Colon (tissue), 2 donors: ENCODE measurements around the gene PIEZO1.

Experiments
- FAIRE-seq: peaks from 2 replicates; lab custom pipeline; 2012; peaks lifted over from hg19 to GRCh38; lab: Jason Lieb, UNC
- donor health status: control.
- donor health status: control.

The PIEZO1 gene

GRCh38 chr16:88815901-88816589 lies 31.0 kb upstream of the PIEZO1 start:
- no peak for FAIRE-seq

DNA sequence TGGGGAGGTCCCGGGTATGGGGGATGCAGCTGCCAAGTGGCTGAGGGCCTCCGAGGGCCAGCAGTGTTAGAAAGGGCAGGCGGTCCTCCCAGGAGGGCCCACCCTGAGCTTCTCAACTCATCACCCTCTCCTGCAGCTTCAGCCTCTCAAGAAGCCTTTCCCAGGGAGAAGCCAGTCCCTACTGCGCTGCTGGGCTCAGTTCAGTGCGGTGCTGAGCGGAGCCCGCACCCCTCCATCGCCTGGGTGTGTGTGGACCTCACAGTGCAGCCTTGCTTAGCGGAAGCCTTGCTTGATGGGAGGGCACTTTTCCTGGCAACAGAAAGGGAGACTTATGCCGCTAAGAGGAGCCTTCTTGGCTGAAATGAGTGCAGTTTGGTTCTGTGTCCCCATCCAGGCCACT lies 30.2 kb upstream of the PIEZO1 start:
- FAIRE-seq = no peak

DNA sequence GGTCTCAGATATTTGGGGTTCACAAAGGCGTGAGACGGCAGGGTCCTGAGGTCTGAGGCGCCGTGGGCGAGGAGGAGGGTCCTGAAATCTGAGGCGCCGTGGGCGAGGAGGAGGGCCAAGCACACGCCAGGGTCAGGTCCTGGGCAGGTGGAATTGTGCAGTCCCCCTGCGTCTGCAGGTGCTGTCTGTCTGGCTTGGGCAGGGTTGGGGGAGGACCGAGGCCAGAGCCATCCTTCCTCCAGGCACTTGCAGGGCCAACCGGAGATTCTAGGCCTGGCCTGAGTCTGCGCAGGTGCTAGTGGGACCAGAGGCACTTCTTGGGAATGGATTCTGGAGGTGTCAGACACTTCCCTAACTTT lies 29.1 kb upstream of the PIEZO1 start:
- FAIRE-seq = no peak

GRCh38 chr16:88813269-88814143 lies 28.5 kb upstream of the PIEZO1 start:
- FAIRE-seq = no peak

DNA sequence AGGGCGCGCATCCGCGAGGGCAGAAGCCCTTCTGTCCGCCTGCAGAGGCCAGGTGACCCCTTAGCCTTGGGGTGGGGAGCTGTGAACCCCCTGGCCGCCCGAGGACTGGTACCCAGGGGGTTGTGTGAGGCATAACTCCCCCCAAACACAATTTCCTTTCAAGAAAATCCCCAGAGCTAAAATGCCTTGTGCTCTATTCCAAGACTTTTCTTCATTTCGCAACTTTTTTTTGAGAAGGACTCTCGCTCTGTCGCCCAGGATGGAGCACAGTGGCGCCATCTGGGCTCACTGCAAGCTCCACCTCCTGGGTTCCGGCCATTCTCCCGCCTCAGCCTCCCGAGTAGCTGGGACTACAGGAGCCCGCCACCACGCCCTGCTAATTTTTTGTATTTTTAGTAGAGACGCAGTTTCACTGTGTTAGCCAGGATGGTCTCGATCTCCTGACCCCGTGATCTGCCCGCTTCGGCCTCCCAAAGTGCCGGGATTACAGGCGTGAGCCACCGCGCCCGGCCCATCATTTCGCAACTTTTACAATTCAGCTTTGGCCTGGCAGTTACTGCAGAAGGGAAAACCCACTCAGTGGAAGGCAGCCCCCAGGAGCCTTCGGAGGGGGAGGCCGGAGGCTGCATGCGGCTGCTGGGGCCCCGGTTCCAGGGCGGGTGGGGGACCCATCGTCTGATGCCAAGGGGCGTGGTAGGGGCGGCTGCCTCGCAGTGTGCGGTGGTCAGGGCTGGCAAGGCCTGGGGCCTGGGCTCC lies 27.7 kb upstream of the PIEZO1 start:
- no peak for FAIRE-seq

GRCh38 chr16:88811769-88812512 lies 26.9 kb upstream of the PIEZO1 start, which contains the start of gene APRT:
TSS of gene APRT (minus strand) at chr16:88811928. CDS start at chr16:88811899, 29 bp downstream.
- FAIRE-seq = no peak

GRCh38 chr16:88810912-88811768 lies 26.1 kb upstream of the PIEZO1 start:
- no peak for FAIRE-seq

- no peak for FAIRE-seq
Observed at GRCh38 chr16:88810166-88810911, 25.3 kb upstream of the PIEZO1 start.

DNA sequence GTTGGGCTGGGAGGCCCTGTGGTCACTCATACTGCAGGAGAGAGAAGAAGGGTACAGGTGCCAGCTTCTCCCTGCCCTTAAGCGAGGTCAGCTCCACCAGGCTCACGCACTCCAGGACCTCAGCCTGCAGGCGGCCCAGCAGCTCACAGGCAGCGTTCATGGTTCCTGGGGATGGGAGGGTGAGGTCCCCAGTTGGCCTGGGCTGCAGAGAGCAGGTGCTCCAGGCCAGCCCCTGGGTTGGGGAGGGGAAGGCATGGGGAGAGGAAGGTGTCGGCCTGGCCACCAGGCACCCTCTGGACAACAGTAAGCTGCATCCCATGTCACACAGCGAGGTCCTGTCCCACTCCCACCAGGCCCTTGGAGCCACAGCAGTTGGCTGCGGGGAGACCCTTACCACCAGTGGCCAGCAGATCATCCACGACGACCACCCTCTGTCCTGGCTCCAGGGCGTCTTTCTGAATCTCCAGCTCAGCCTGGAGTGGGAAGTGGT lies 24.7 kb upstream of the PIEZO1 start:
- FAIRE-seq = no peak

DNA sequence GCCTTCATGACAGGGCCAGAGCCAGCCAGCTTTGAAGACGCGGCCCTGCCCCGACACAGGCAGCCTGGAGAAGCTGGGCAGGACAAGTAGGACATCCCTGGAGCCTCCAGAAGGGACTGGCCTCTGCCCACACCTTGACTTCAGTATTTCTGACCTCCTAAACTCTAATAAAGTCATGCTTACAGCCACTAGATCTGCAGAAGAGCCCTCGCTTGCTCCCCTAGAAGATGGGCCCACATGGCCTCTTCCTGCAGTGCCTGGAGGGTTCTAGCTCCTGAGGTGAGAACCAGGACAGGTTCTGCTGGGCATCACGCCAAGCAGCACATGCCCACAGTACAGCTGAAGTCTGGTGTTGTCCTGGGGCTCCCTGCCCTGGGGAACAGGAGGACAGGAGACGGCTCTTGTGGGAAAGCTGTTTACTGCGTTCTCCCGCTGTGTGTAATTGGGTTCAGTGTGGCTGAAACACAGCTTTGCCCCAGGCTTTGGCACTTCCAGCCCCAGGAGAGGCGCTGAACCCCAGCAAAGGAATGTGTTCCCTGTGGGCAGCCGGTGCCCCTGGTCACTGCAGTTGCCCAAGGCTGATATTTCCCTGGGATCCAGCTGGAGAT lies 24.2 kb upstream of the PIEZO1 start:
- no peak for FAIRE-seq

GRCh38 chr16:88807626-88808453 lies 22.8 kb upstream of the PIEZO1 start:
- FAIRE-seq = no peak

DNA sequence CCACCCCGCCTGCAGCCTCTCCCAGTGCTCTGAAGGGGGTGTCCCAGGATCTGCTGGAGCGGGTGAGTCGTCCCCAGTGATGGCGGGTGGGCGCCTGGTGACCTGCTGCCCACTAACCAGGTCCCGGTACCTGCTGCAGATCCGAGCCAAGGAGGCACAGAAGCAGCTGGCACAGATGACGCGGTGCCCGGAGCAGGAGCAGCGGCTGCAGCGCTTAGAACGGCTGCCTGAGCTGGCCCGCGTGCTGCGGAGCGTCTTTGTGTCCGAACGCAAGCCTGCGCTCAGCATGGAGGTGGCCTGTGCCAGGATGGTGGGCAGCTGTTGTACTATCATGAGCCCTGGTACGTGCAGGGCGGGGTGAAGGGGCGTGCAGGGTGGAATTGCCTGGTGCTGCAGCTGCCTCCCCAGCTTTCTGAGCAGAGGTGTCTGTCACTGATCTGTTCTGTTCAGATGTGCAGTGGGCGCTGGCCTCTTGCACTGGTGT lies 22.2 kb upstream of the PIEZO1 start:
- no peak for FAIRE-seq

DNA sequence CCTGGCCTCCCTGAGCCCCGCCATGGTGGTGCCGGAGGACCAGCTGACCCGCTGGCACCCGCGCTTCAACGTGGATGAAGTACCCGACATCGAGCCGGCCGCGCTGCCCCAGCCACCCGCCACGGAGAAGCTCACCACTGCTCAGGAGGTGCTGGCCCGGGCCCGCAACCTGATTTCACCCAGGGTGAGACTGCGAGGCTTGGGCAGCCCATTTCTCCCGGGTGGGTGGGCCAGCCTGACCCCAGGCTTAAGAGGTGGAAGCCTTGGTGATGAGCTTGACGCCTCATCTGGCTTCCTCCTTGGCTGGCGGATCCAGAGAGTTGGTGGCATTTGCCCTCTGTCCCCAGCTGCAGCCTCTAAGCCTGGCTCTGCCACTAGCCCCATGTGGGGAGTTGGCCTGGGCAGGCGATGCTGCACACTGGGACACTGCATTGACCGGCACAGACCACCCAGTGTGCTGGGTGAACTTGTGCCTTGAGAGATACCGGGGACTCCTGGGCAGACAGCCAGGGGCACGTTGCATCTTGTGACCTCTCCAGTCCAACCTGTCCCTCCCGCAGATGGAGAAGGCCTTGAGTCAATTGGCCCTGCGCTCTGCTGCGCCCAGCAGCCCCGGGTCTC lies 21.6 kb upstream of the PIEZO1 start:
- FAIRE-seq = no peak

GRCh38 chr16:88805887-88806393 lies 20.9 kb upstream of the PIEZO1 start:
- no peak for FAIRE-seq

GRCh38 chr16:88805340-88805715 lies 20.3 kb upstream of the PIEZO1 start:
- no peak for FAIRE-seq

DNA sequence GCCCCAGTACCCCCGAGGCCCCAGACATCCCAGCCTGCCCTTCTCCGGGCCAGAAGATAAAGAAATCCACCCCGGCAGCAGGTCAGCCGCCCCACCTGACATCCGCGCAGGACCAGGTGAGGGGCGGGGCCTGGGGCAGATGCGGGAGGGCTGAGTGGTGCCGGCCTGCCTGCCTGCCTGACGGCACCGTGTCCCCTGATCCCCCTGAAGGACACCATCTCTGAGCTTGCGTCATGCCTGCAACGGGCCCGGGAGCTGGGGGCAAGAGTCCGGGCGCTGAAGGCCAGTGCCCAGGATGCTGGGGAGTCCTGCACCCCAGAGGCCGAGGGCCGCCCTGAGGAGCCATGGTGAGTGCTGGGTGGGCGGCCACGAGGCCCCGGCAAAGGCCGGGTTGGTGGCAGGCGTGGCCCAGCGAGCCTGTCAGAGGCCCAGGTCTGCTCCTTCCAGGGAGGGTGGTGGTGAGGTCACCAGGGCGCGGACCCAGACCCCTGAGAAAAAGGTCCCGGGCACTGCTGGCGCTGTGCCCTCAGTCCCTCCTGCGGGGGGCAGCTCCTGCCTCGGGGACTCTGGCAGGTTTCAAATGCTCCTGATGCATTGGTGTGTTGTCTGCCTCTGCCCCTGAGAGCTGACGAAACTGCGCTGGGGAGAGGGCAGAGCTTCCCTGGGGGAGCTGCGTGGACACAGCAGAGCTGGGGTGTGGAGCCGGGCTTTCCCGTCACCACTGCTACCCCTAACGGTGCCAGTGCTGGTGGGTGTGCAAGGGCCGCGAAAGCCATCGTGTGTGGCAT lies 19.7 kb upstream of the PIEZO1 start:
- FAIRE-seq = no peak

- no peak for FAIRE-seq
Observed at GRCh38 chr16:88804173-88804551, 19.1 kb upstream of the PIEZO1 start.
